GM18909 (cell line): ENCODE results near the gene CREB5.
"Not testable (repeated sequence)": the region's sequence is repeated elsewhere in the genome, so short reads cannot be mapped to it uniquely, and the experiment has no call there.

Source experiments
- ATAC-seq: cut with Tn5 transposase; IDR thresholded peaks from one replicate; pipeline ENCODE4 v1.9.1; 2021; ENCODE audit warnings: mild to moderate bottlenecking; ENCODE audit not compliant: unreplicated experiment, poor library complexity

Gene CREB5

GRCh38 chr7:28815369-28815927, 403.1 kb downstream of the CREB5 start:
- peak; percentile 38 for ATAC-seq

- peak; percentile 80 for ATAC-seq
These were observed 403.6 kb downstream of the CREB5 start for GRCh38 chr7:28815928-28816373.

- ATAC-seq = no peak
These were observed 406.7 kb downstream of the CREB5 start for GRCh38 chr7:28818996-28819395.

- ATAC-seq = no peak
These were observed 411.3 kb downstream of the CREB5 start for GRCh38 chr7:28823582-28823981.

GRCh38 chr7:28825817-28826448, 413.6 kb downstream of the CREB5 start:
- ATAC-seq = not testable (repeated sequence)

- no peak for ATAC-seq
These were observed 418.5 kb downstream of the CREB5 start for GRCh38 chr7:28830846-28831245.

GRCh38 chr7:28832669-28833068, 420.4 kb downstream of the CREB5 start:
- ATAC-seq = no peak

- no peak for ATAC-seq
These were observed 423.5 kb downstream of the CREB5 start for GRCh38 chr7:28835800-28836199.

GRCh38 chr7:28836716-28837115, 424.4 kb downstream of the CREB5 start:
- no peak for ATAC-seq

- no peak for ATAC-seq
These were observed 424.9 kb downstream of the CREB5 start for GRCh38 chr7:28837216-28837615.

- ATAC-seq = no peak
These were observed 428.3 kb downstream of the CREB5 start for GRCh38 chr7:28840592-28840995.

GRCh38 chr7:28841766-28842165, 429.4 kb downstream of the CREB5 start:
- no peak for ATAC-seq

- no peak for ATAC-seq
These were observed 430.5 kb downstream of the CREB5 start for GRCh38 chr7:28842769-28843295.

- no peak for ATAC-seq
These were observed 432.8 kb downstream of the CREB5 start for GRCh38 chr7:28845106-28845505.

GRCh38 chr7:28847176-28847575, 434.9 kb downstream of the CREB5 start:
- no peak for ATAC-seq

- ATAC-seq = no peak
These were observed 435.4 kb downstream of the CREB5 start for GRCh38 chr7:28847681-28848080.

GRCh38 chr7:28848906-28849305, 436.6 kb downstream of the CREB5 start:
- no peak for ATAC-seq

GRCh38 chr7:28850699-28851098, 438.4 kb downstream of the CREB5 start:
- no peak for ATAC-seq

- ATAC-seq = no peak
These were observed 440.8 kb downstream of the CREB5 start for GRCh38 chr7:28853150-28853549.

- ATAC-seq = peak; percentile 97
These were observed 441.8 kb downstream of the CREB5 start for GRCh38 chr7:28853834-28854749.

GRCh38 chr7:28854750-28855074, 442.4 kb downstream of the CREB5 start:
- ATAC-seq = no peak
